HG03097 (cell line): ENCODE results near the gene MYLIP.

Experiments
- ATAC-seq: cut with Tn5 transposase; IDR thresholded peaks from one replicate; pipeline ENCODE4 v1.9.1; 2021; ENCODE audit not compliant: unreplicated experiment, low FRiP score

Gene MYLIP

GRCh38 chr6:16106991-16107787, 21.7 kb upstream of the MYLIP start:
- no peak for ATAC-seq

GRCh38 chr6:16108419-16108818, 20.5 kb upstream of the MYLIP start:
- ATAC-seq: no peak

GRCh38 chr6:16108921-16109658, 19.8 kb upstream of the MYLIP start:
- no peak for ATAC-seq

GRCh38 chr6:16109659-16110305, 19.1 kb upstream of the MYLIP start:
- ATAC-seq: no peak

GRCh38 chr6:16118825-16119224, 10.1 kb upstream of the MYLIP start:
- ATAC-seq: no peak

GRCh38 chr6:16121339-16121738, 7.5 kb upstream of the MYLIP start:
- no peak for ATAC-seq

- ATAC-seq: no peak
These were observed 6.7 kb upstream of the MYLIP start for GRCh38 chr6:16122197-16122596.

GRCh38 chr6:16124198-16125180, 4.4 kb upstream of the MYLIP start:
- ATAC-seq: no peak

- no peak for ATAC-seq
These were observed 2.8 kb upstream of the MYLIP start for GRCh38 chr6:16126056-16126455.

- ATAC-seq: no peak
These were observed 2.0 kb upstream of the MYLIP start for GRCh38 chr6:16126861-16127260.

- no peak for ATAC-seq
These were observed 1.4 kb upstream of the MYLIP start for GRCh38 chr6:16127471-16127870.

GRCh38 chr6:16129623-16130401, 926 bp downstream of the MYLIP start:
- no peak for ATAC-seq

- no peak for ATAC-seq
These were observed 1.6 kb downstream of the MYLIP start for GRCh38 chr6:16130437-16130891.

GRCh38 chr6:16130932-16131387, 2.1 kb downstream of the MYLIP start:
- ATAC-seq: peak; percentile 46

- ATAC-seq: no peak
These were observed 4.0 kb downstream of the MYLIP start for GRCh38 chr6:16132909-16133308.

GRCh38 chr6:16134430-16134829, 5.5 kb downstream of the MYLIP start:
- no peak for ATAC-seq

GRCh38 chr6:16135066-16135465, 6.2 kb downstream of the MYLIP start:
- ATAC-seq: no peak

GRCh38 chr6:16136091-16136490, 7.2 kb downstream of the MYLIP start:
- ATAC-seq: no peak
